IMR-90 (cell line): ENCODE results near the gene GCC2.

ENCODE experiments used
- FOS ChIP-seq: fragments of 150-350 bp; IDR thresholded peaks from 2 replicates; pipeline ENCODE4 v1.6.1; 2016; ENCODE audit warnings: low read depth, low read length
- POLR2A ChIP-seq: IDR thresholded peaks from 2 replicates; pipeline ENCODE4 v1.6.1; 2012; ENCODE audit warnings: mild to moderate bottlenecking, low read depth, low read length
- RCOR1 ChIP-seq: IDR thresholded peaks from 2 replicates; pipeline ENCODE4 v1.6.1; 2012; ENCODE audit warnings: mild to moderate bottlenecking, low read length, improper control_type of control experiment; ENCODE audit not compliant: insufficient replicate concordance
- TF ChIP-seq, protein P1 (sequence below): conservative IDR thresholded peaks from 2 replicates; pipeline ENCODE4 v1.5.1; 2012; ENCODE audit warnings: mild to moderate bottlenecking, low read depth, low read length, improper control_type of control experiment

DNA sequence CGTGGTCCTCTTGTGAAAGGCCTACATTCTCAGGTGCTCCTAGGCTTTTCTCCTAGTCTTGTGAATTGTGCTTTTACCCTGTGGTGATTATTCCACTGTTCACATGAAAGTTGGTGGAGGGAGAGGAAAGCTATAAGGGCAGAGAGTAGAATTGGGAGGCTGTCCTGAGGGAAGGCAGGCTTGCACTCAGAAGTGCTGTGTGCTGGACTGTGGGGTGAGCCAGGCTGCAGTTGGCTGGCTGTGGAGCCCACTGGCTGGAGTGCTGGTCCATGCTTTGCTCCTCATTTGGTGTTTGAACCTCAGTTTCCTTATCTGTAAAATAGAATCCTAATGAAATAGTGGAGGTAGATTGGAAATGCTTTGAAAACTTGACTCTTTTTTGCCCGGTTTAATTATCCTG is 106.6 kb downstream of the GCC2 start:
- TF ChIP-seq, protein P1, sequence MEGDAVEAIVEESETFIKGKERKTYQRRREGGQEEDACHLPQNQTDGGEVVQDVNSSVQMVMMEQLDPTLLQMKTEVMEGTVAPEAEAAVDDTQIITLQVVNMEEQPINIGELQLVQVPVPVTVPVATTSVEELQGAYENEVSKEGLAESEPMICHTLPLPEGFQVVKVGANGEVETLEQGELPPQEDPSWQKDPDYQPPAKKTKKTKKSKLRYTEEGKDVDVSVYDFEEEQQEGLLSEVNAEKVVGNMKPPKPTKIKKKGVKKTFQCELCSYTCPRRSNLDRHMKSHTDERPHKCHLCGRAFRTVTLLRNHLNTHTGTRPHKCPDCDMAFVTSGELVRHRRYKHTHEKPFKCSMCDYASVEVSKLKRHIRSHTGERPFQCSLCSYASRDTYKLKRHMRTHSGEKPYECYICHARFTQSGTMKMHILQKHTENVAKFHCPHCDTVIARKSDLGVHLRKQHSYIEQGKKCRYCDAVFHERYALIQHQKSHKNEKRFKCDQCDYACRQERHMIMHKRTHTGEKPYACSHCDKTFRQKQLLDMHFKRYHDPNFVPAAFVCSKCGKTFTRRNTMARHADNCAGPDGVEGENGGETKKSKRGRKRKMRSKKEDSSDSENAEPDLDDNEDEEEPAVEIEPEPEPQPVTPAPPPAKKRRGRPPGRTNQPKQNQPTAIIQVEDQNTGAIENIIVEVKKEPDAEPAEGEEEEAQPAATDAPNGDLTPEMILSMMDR: no peak
- TF ChIP-seq RCOR1 (no peak), FOS (no peak), POLR2A (no peak)
